ENCODE measurements around the gene RAB11FIP2.

RAB11FIP2 gene

GRCh38 chr10:117980755-117981702, 65.7 kb downstream of the RAB11FIP2 start:
- no peak for DNase-seq (ENCODE audit: low spot score)

GRCh38 chr10:117980216-117980615, 66.5 kb downstream of the RAB11FIP2 start:
- no peak for DNase-seq (ENCODE audit: low spot score)

- no peak for DNase-seq (ENCODE audit: low spot score)
Measured at GRCh38 chr10:117972168-117972837, 74.4 kb downstream of the RAB11FIP2 start.

GRCh38 chr10:117970962-117971361, 75.8 kb downstream of the RAB11FIP2 start:
- no peak for DNase-seq (ENCODE audit: low spot score)

GRCh38 chr10:117969592-117969991, 77.1 kb downstream of the RAB11FIP2 start:
- DNase-seq (ENCODE audit: low spot score), result no peak

- no peak for DNase-seq (ENCODE audit: low spot score)
Measured at GRCh38 chr10:117968354-117969182, 78.2 kb downstream of the RAB11FIP2 start.

- no peak for DNase-seq (ENCODE audit: low spot score)
Measured at GRCh38 chr10:117967149-117967650, 79.5 kb downstream of the RAB11FIP2 start.

- DNase-seq (ENCODE audit: low spot score), result no peak
Measured at GRCh38 chr10:117965984-117966383, 80.8 kb downstream of the RAB11FIP2 start.

- DNase-seq (ENCODE audit: low spot score), result no peak
Measured at GRCh38 chr10:117964536-117964935, 82.2 kb downstream of the RAB11FIP2 start.

- no peak for DNase-seq (ENCODE audit: low spot score)
Measured at GRCh38 chr10:117960345-117960935, 86.3 kb downstream of the RAB11FIP2 start.

GRCh38 chr10:117956972-117957371, 89.8 kb downstream of the RAB11FIP2 start:
- DNase-seq (ENCODE audit: low spot score), result no peak

- DNase-seq (ENCODE audit: low spot score), result no peak
Measured at GRCh38 chr10:117955176-117955575, 91.6 kb downstream of the RAB11FIP2 start.

Measured in hematopoietic multipotent progenitor cell treated with erythropoietin and hydrocortisone succinate and interleukin-3 and kit ligand, for 17 days (in vitro differentiated cells).